Nephron progenitor cell (in vitro differentiated cells): Measurements from ENCODE around the gene ZBTB2.

Experiments used
- DNase-seq: peaks from one replicate; pipeline ENCODE4 v3.0.0; 2021
- H3K27ac Mint-ChIP-seq: 2 replicates; pipeline ENCODE4 v1.8.0; 2021; ENCODE audit warnings: mild to moderate bottlenecking, moderate library complexity, mixed read lengths
- H3K27me3 Mint-ChIP-seq: 2 replicates; pipeline ENCODE4 v1.8.0; 2021; ENCODE audit warnings: mild to moderate bottlenecking, low read depth, mixed read lengths; ENCODE audit not compliant: poor library complexity
- H3K36me3 Mint-ChIP-seq: 2 replicates; pipeline ENCODE4 v1.8.0; 2021; ENCODE audit warnings: low read depth, mixed read lengths
- H3K4me1 Mint-ChIP-seq: 2 replicates; pipeline ENCODE4 v1.8.0; 2021; ENCODE audit warnings: mixed read lengths
- H3K4me3 Mint-ChIP-seq: 2 replicates; pipeline ENCODE4 v1.8.0; 2021; ENCODE audit warnings: mild to moderate bottlenecking, moderate library complexity, mixed read lengths
- H3K9me3 Mint-ChIP-seq: 2 replicates; pipeline ENCODE4 v1.8.0; 2021; ENCODE audit warnings: mild to moderate bottlenecking, moderate library complexity, mixed read lengths
- CTCF ChIP-seq: fragments of 200-600 bp; sonication (generic); IDR thresholded peaks from 2 replicates; pipeline ENCODE4 v1.5.0; 2021; ENCODE audit warnings: antibody characterized with exemption

ZBTB2 gene

GRCh38 chr6:151412909-151413308, 21.6 kb upstream of the ZBTB2 start:
- DNase-seq, result no peak
- TF ChIP-seq CTCF, result no peak
- Mint-ChIP-seq H3K27me3 (no peaks in the 10 kb centered on the region), H3K27ac (no peak overlapping the region), H3K36me3 (peaks cover 87% of the 10 kb centered on the region), H3K9me3 (peaks cover 19% of the 10 kb centered on the region), H3K4me3 (no peak overlapping the region), H3K4me1 (no peaks in the 10 kb centered on the region)

- H3K36me3 Mint-ChIP-seq, result peaks cover 92% of the 10 kb centered on the region
- H3K27ac Mint-ChIP-seq, result peak overlapping the region; percentile 89
- no peaks in the 10 kb centered on the region for H3K27me3 Mint-ChIP-seq
- peaks cover 17% of the 10 kb centered on the region for H3K9me3 Mint-ChIP-seq
- H3K4me1 Mint-ChIP-seq, result no peaks in the 10 kb centered on the region
- DNase-seq, result no peak
- TF ChIP-seq CTCF, result no peak
- H3K4me3 Mint-ChIP-seq, result no peak overlapping the region
Observed at GRCh38 chr6:151409679-151410078, 18.3 kb upstream of the ZBTB2 start.

GRCh38 chr6:151409260-151409659, 17.9 kb upstream of the ZBTB2 start:
- no peaks in the 10 kb centered on the region for H3K27me3 Mint-ChIP-seq
- H3K36me3 Mint-ChIP-seq, result peaks cover 92% of the 10 kb centered on the region
- no peaks in the 10 kb centered on the region for H3K4me1 Mint-ChIP-seq
- peaks cover 13% of the 10 kb centered on the region for H3K9me3 Mint-ChIP-seq
- no peak overlapping the region for H3K4me3 Mint-ChIP-seq
- no peak for DNase-seq
- H3K27ac Mint-ChIP-seq, result peak overlapping the region; percentile 89
- TF ChIP-seq CTCF, result no peak

GRCh38 chr6:151408858-151409257, 17.5 kb upstream of the ZBTB2 start:
- H3K4me1 Mint-ChIP-seq, result no peaks in the 10 kb centered on the region
- peaks cover 10% of the 10 kb centered on the region for H3K9me3 Mint-ChIP-seq
- no peak for DNase-seq
- no peaks in the 10 kb centered on the region for H3K27me3 Mint-ChIP-seq
- no peak overlapping the region for H3K4me3 Mint-ChIP-seq
- peak overlapping the region; percentile 40 for H3K27ac Mint-ChIP-seq
- H3K36me3 Mint-ChIP-seq, result peaks cover 90% of the 10 kb centered on the region
- TF ChIP-seq CTCF, result no peak

- Mint-ChIP-seq H3K4me1 (no peaks in the 10 kb centered on the region), H3K36me3 (peaks cover 78% of the 10 kb centered on the region), H3K4me3 (no peak overlapping the region), H3K9me3 (no peaks in the 10 kb centered on the region), H3K27ac (peak overlapping the region; percentile 75), H3K27me3 (no peaks in the 10 kb centered on the region)
- no peak for TF ChIP-seq CTCF
- no peak for DNase-seq
Observed at GRCh38 chr6:151403919-151404308, 12.6 kb upstream of the ZBTB2 start.

GRCh38 chr6:151402228-151402627, 10.9 kb upstream of the ZBTB2 start:
- H3K4me1 Mint-ChIP-seq, result no peaks in the 10 kb centered on the region
- no peaks in the 10 kb centered on the region for H3K27me3 Mint-ChIP-seq
- no peak overlapping the region for H3K4me3 Mint-ChIP-seq
- no peak overlapping the region for H3K27ac Mint-ChIP-seq
- DNase-seq, result no peak
- peaks cover 78% of the 10 kb centered on the region for H3K36me3 Mint-ChIP-seq
- peaks cover 4% of the 10 kb centered on the region for H3K9me3 Mint-ChIP-seq
- TF ChIP-seq CTCF, result no peak
